ENCODE results near the gene HUNK.

DNA sequence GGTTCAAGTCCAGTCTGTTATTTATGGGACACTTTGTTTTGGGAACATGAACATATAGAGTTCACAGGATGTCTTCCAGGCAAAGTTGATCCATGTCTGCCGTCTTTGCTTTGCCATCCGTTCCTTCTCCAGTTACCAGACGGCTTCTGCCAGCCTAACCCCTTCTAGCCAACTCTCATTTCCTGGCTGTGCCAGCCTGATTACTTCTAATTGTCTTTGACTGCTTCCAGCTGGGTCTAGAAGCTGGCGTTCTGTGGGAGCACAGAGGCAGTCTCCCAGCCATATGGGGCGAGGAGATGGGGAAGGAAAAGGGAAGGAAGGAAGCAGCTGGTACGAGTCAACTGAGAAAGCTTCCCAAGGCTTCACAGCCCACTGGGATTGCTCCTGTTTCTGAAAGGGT lies 3.1 kb upstream of the HUNK start:
- TF ChIP-seq, protein P1, sequence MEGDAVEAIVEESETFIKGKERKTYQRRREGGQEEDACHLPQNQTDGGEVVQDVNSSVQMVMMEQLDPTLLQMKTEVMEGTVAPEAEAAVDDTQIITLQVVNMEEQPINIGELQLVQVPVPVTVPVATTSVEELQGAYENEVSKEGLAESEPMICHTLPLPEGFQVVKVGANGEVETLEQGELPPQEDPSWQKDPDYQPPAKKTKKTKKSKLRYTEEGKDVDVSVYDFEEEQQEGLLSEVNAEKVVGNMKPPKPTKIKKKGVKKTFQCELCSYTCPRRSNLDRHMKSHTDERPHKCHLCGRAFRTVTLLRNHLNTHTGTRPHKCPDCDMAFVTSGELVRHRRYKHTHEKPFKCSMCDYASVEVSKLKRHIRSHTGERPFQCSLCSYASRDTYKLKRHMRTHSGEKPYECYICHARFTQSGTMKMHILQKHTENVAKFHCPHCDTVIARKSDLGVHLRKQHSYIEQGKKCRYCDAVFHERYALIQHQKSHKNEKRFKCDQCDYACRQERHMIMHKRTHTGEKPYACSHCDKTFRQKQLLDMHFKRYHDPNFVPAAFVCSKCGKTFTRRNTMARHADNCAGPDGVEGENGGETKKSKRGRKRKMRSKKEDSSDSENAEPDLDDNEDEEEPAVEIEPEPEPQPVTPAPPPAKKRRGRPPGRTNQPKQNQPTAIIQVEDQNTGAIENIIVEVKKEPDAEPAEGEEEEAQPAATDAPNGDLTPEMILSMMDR (IDR thresholded peaks at IDR 0.05; ENCODE audit: insufficient read depth, low read depth, low read length): no peak
- no peak for TF ChIP-seq EZH2 (IDR thresholded peaks at IDR 0.05; ENCODE audit: insufficient read depth, low read length)

Measured in astrocyte (in vitro differentiated cells and primary cell).